Measurements from ENCODE around the gene DGAT2. TPM values are rescaled to one million over a fixed set of nuclear protein-coding genes. Genes with fewer than 3 reads are reported as not detected.
"Not testable (repeated sequence)": the region's sequence is repeated elsewhere in the genome, so short reads cannot be mapped to it uniquely, and the experiment has no call there.

Gene DGAT2
- polyA plus RNA-seq (2012; ENCODE audit: insufficient read depth, insufficient read length), result 15.8 TPM

GRCh38 chr11:75768112-75768908, at the start of gene DGAT2:
TSS of gene DGAT2 (plus strand) at chr11:75768778. CDS start at chr11:75768992, 214 bp downstream.
- peak; percentile 59 for DNase-seq (ENCODE audit: low read depth, low spot score)
- H3K4me3 ChIP-seq (ENCODE audit: low read length), result peak within 1 kb of the TSS; percentile 48

GRCh38 chr11:75719340-75720239, 49.0 kb upstream of the DGAT2 start:
- no peak overlapping the region for H3K4me3 ChIP-seq (ENCODE audit: low read length)
- DNase-seq (ENCODE audit: low read depth, low spot score), result no peak

- no peak for DNase-seq (ENCODE audit: low read depth, low spot score)
- no peak overlapping the region for H3K4me3 ChIP-seq (ENCODE audit: low read length)
Observed at GRCh38 chr11:75720639-75721038, 47.9 kb upstream of the DGAT2 start.

- DNase-seq (ENCODE audit: low read depth, low spot score), result no peak
- no peak overlapping the region for H3K4me3 ChIP-seq (ENCODE audit: low read length)
Observed at GRCh38 chr11:75721852-75722668, 46.5 kb upstream of the DGAT2 start.

GRCh38 chr11:75722669-75723042, 45.9 kb upstream of the DGAT2 start:
- H3K4me3 ChIP-seq (ENCODE audit: low read length), result no peak overlapping the region
- DNase-seq (ENCODE audit: low read depth, low spot score), result no peak

GRCh38 chr11:75725547-75726320, 42.8 kb upstream of the DGAT2 start:
- no peak for DNase-seq (ENCODE audit: low read depth, low spot score)
- H3K4me3 ChIP-seq (ENCODE audit: low read length), result no peak overlapping the region

GRCh38 chr11:75728992-75729391, 39.6 kb upstream of the DGAT2 start:
- no peak overlapping the region for H3K4me3 ChIP-seq (ENCODE audit: low read length)
- DNase-seq (ENCODE audit: low read depth, low spot score), result no peak

GRCh38 chr11:75731095-75731494, 37.5 kb upstream of the DGAT2 start:
- no peak for DNase-seq (ENCODE audit: low read depth, low spot score)
- H3K4me3 ChIP-seq (ENCODE audit: low read length), result no peak overlapping the region

- no peak for DNase-seq (ENCODE audit: low read depth, low spot score)
- no peak overlapping the region for H3K4me3 ChIP-seq (ENCODE audit: low read length)
Observed at GRCh38 chr11:75733071-75733430, 35.5 kb upstream of the DGAT2 start.

GRCh38 chr11:75733431-75734107, 35.0 kb upstream of the DGAT2 start:
- H3K4me3 ChIP-seq (ENCODE audit: low read length), result no peak overlapping the region
- DNase-seq (ENCODE audit: low read depth, low spot score), result no peak

GRCh38 chr11:75734491-75735180, 33.9 kb upstream of the DGAT2 start:
- H3K4me3 ChIP-seq (ENCODE audit: low read length), result no peak overlapping the region
- peak; percentile 7 for DNase-seq (ENCODE audit: low read depth, low spot score)

- no peak overlapping the region for H3K4me3 ChIP-seq (ENCODE audit: low read length)
- no peak for DNase-seq (ENCODE audit: low read depth, low spot score)
Observed at GRCh38 chr11:75735181-75735845, 33.3 kb upstream of the DGAT2 start.

- H3K4me3 ChIP-seq (ENCODE audit: low read length), result no peak overlapping the region
- no peak for DNase-seq (ENCODE audit: low read depth, low spot score)
Observed at GRCh38 chr11:75737314-75737713, 31.3 kb upstream of the DGAT2 start.

GRCh38 chr11:75740681-75741080, 27.9 kb upstream of the DGAT2 start:
- no peak overlapping the region for H3K4me3 ChIP-seq (ENCODE audit: low read length)
- DNase-seq (ENCODE audit: low read depth, low spot score), result no peak

GRCh38 chr11:75743159-75743558, 25.4 kb upstream of the DGAT2 start:
- not testable (repeated sequence) for H3K4me3 ChIP-seq (ENCODE audit: low read length); DNase-seq (ENCODE audit: low read depth, low spot score)

- no peak overlapping the region for H3K4me3 ChIP-seq (ENCODE audit: low read length)
- DNase-seq (ENCODE audit: low read depth, low spot score), result no peak
Observed at GRCh38 chr11:75743711-75744563, 24.6 kb upstream of the DGAT2 start.

Measured in Jurkat, Clone E6-1 (cell line).